OCI-LY7 (cell line): ENCODE data around the gene CEP104. TPM values are rescaled to one million over a fixed set of nuclear protein-coding genes. Genes with fewer than 3 reads are reported as not detected.

Experiments used
- BruUV-seq: library from RNA; stranded (reverse); fragments of 400-500 nt; replicated peaks from 2 replicates; lab custom pipeline; 2021; lab: Mats Ljungman, UMichigan
- CTCF ChIA-PET: fragments of 300-600 bp; sonication (Branson Sonifier 250); formaldehyde crosslinking; loops from one replicate; lab custom pipeline; 2022; ENCODE audit warnings: antibody characterized with exemption; ENCODE audit not compliant: unreplicated experiment; lab: Charles Lee
- POLR2A ChIA-PET: fragments of 300-600 bp; sonication (Branson Sonifier 250); formaldehyde crosslinking; loops from one replicate; lab custom pipeline; 2022; ENCODE audit warnings: antibody characterized with exemption; lab: Charles Lee
- DNase-seq: peaks from one replicate; pipeline ENCODE4 v3.0.0-alpha.2; 2015; ENCODE audit warnings: low spot score
- H2AFZ ChIP-seq: fragments of 200-600 bp; sonication (generic), shearing (Covaris generic); 2 replicates; pipeline ENCODE4 v1.6.1; 2014; ENCODE audit warnings: mild to moderate bottlenecking, antibody characterized with exemption, low read length, moderate library complexity
- H3K27ac ChIP-seq: fragments of 200-600 bp; sonication (generic); 2 replicates; pipeline ENCODE4 v1.5.1; 2014; ENCODE audit warnings: mixed run types, low read depth, mild to moderate bottlenecking, moderate library complexity, low read length, inconsistent platforms; ENCODE audit not compliant: poor library complexity, severe bottlenecking
- H3K36me3 ChIP-seq: fragments of 200-600 bp; sonication (generic); 2 replicates; pipeline ENCODE4 v1.6.1; 2014; ENCODE audit warnings: mild to moderate bottlenecking, antibody characterized with exemption, low read length, moderate library complexity, mixed read lengths; ENCODE audit not compliant: insufficient read depth
- H3K4me1 ChIP-seq: fragments of 200-600 bp; sonication (generic); 2 replicates; pipeline ENCODE4 v1.5.1; 2014; ENCODE audit warnings: mild to moderate bottlenecking, low read length; ENCODE audit not compliant: insufficient read depth, poor library complexity, severe bottlenecking
- H3K4me2 ChIP-seq: fragments of 200-600 bp; sonication (generic); 2 replicates; pipeline ENCODE4 v1.6.1; 2014; ENCODE audit warnings: mild to moderate bottlenecking, low read length
- H3K4me3 ChIP-seq: fragments of 200-600 bp; sonication (generic); 2 replicates; pipeline ENCODE4 v1.5.1; 2014; ENCODE audit warnings: mild to moderate bottlenecking, low read depth, low read length; ENCODE audit not compliant: poor library complexity, severe bottlenecking
- H3K79me2 ChIP-seq: fragments of 200-600 bp; sonication (generic); 2 replicates; pipeline ENCODE4 v1.6.1; 2016; ENCODE audit warnings: low read depth, mild to moderate bottlenecking, low read length, moderate library complexity, mixed read lengths; ENCODE audit not compliant: insufficient read depth
- H3K9me2 ChIP-seq: fragments of 200-600 bp; sonication (generic); 2 replicates; pipeline ENCODE4 v1.6.1; 2016; ENCODE audit warnings: mild to moderate bottlenecking, low read length, mixed read lengths; ENCODE audit not compliant: insufficient read depth
- H3K9me3 ChIP-seq: fragments of 200-600 bp; sonication (generic); 2 replicates; pipeline ENCODE4 v1.6.1; 2014; ENCODE audit warnings: mild to moderate bottlenecking, mixed run types, low read length, mixed read lengths
- H4K20me1 ChIP-seq: fragments of 200-600 bp; sonication (generic); 2 replicates; pipeline ENCODE4 v1.6.1; 2014; ENCODE audit warnings: mild to moderate bottlenecking, antibody characterized with exemption, low read length, moderate library complexity, mixed read lengths; ENCODE audit not compliant: insufficient read depth
- CTCF ChIP-seq: fragments of 200-600 bp; sonication (generic); conservative IDR thresholded peaks from 2 replicates; pipeline ENCODE4 v1.5.1; 2014; ENCODE audit warnings: mild to moderate bottlenecking, antibody characterized with exemption, low read length, moderate library complexity, mixed read lengths
- EZH2phosphoT487 ChIP-seq: fragments of 200-600 bp; sonication (generic); IDR thresholded peaks from 2 replicates; pipeline ENCODE4 v1.6.1; 2018; ENCODE audit warnings: low read depth, borderline replicate concordance, mild to moderate bottlenecking, mixed run types, antibody characterized with exemption, low read length, moderate library complexity, mixed read lengths
- intact Hi-C: fragments of 100-400 bp; cut with micrococcal nuclease; formaldehyde crosslinking; loops from one replicate; pipeline ENCODE4 v1.10.0; 2022; ENCODE audit not compliant: unreplicated experiment
- total RNA-seq, 2 experiments: library from RNA; depleted of rRNA in 1 of 2; stranded (reverse); fragments of >200 nt in 1 of 2; shearing (Covaris generic) in 1 of 2; gene quantifications; 2 replicates each; pipeline ENCODE4 v1.2.3, GENCODE V29; 2014 to 2022

Gene CEP104
- total RNA-seq, 2 experiments from 2014 or later: 26.8 to 71.0 TPM

- intact Hi-C loops: no loop called here
- Histone ChIP-seq H3K9me3 (peaks cover 24% of the 10 kb centered on the region; the same call in 1 of the 2 replicates), H3K27ac (no peak overlapping the region), H2AFZ (no peak overlapping the region), H3K4me2 (no peak overlapping the region), H3K9me2 (no peaks in the 10 kb centered on the region), H3K36me3 (peaks cover 80% of the 10 kb centered on the region), H3K4me1 (peaks cover 24% of the 10 kb centered on the region), H3K79me2 (peaks cover 72% of the 10 kb centered on the region), H4K20me1 (no peaks in the 10 kb centered on the region), H3K4me3 (no peak overlapping the region)
- POLR2A ChIA-PET: interaction anchor here (0.6 to 0.8 kb wide), 2 partner anchors 10 to 886 kb away, joined by 3 to 5 read pairs; no protein-coding TSS in a partner anchor
- CTCF ChIA-PET: no interaction called here
- TF ChIP-seq EZH2phosphoT487 (no peak), CTCF (no peak)
- no TSS peak for BruUV-seq
- DNase-seq: no peak
Observed at GRCh38 chr1:3894626-3895278, 37.7 kb upstream of the CEP104 start.

DNA sequence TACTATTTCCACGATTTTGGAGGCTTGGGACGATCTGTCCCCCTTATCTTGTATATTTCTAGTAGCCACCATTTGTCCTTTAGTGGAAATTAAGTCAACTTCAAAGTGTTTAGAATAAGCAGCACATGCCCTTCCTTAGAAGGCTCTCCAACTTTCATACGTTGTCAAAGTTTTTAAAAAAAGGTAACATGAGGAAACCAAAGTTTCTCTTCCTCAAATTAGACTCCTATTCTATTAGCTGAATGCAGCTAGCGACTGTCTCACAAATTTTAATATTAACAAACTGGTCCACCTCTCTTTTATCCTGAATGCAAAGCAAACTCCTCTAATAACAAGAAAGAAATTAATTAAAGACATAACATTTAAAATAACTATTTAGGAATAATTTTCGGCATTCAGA lies 36.2 kb upstream of the CEP104 start:
- Histone ChIP-seq H3K4me3 (no peak overlapping the region), H3K79me2 (peaks cover 57% of the 10 kb centered on the region), H3K4me1 (peaks cover 12% of the 10 kb centered on the region), H3K9me3 (peaks cover 17% of the 10 kb centered on the region; the same call in 1 of the 2 replicates), H3K9me2 (no peaks in the 10 kb centered on the region), H3K36me3 (peaks cover 89% of the 10 kb centered on the region), H4K20me1 (no peaks in the 10 kb centered on the region), H3K4me2 (peak overlapping the region; percentile 32), H2AFZ (no peak overlapping the region), H3K27ac (peak overlapping the region; percentile 31)
- BruUV-seq: no TSS peak
- intact Hi-C loops: no loop called here
- ChIA-PET POLR2A (interaction anchor here (0.8 to 1.4 kb wide), 2 partner anchors 10 to 96 kb away, joined by 3 read pairs; partner anchors contain the start of gene LRRC47), CTCF (no interaction called here)
- TF ChIP-seq EZH2phosphoT487 (no peak), CTCF (no peak)
- no peak for DNase-seq

DNA sequence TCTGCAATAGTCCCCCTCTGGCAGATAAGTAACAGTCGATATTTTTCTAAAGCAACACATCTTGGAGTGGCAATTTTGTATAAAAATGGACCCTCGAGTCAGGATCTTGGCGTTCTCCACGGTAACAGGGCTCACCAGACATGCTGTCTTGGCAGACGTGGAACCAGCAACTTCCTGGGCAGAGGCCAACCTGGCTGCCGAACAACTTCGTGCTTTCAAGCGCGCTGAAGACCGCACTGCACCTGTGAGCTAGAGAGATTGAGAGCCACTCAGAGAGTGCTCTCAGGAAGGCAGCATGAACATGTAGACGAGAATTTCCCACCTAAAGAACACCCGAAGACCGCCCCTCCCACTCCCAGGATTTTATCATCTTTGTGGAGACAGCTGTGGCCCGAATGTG lies 35.7 kb upstream of the CEP104 start:
- no TSS peak for BruUV-seq
- peaks cover 89% of the 10 kb centered on the region for H3K36me3 ChIP-seq
- H3K4me2 ChIP-seq: peak overlapping the region; percentile 32
- H3K27ac ChIP-seq: peak overlapping the region; percentile 31
- ChIA-PET POLR2A (interaction anchor here (0.8 to 1.4 kb wide), 2 partner anchors 10 to 96 kb away, joined by 3 read pairs; partner anchors contain the start of gene LRRC47), CTCF (no interaction called here)
- intact Hi-C loops: no loop called here
- DNase-seq: no peak
- peaks cover 13% of the 10 kb centered on the region; the same call in 1 of the 2 replicates for H3K9me3 ChIP-seq
- no peaks in the 10 kb centered on the region for H4K20me1 ChIP-seq
- no peak overlapping the region for H2AFZ ChIP-seq
- peaks cover 52% of the 10 kb centered on the region for H3K79me2 ChIP-seq
- TF ChIP-seq EZH2phosphoT487 (no peak), CTCF (no peak)
- peaks cover 11% of the 10 kb centered on the region for H3K4me1 ChIP-seq
- no peaks in the 10 kb centered on the region for H3K9me2 ChIP-seq
- H3K4me3 ChIP-seq: no peak overlapping the region
